Chondrocyte (in vitro differentiated cells): ENCODE data around the gene GPA33. TPM values are rescaled to one million over a fixed set of nuclear protein-coding genes. Genes with fewer than 3 reads are reported as not detected.
A peak's percentile ranks its signal among the peaks of the same experiment; 100 is the strongest.

Experiments
- DNase-seq: peaks from one replicate; pipeline ENCODE4 v3.0.0; 2021; ENCODE audit warnings: mixed read lengths, low spot score
- H3K27ac Mint-ChIP-seq: one replicate; pipeline ENCODE4 v1.8.0; 2021; ENCODE audit warnings: mild to moderate bottlenecking, moderate library complexity, mixed read lengths; ENCODE audit not compliant: unreplicated experiment
- H3K27me3 Mint-ChIP-seq: 2 replicates; pipeline ENCODE4 v1.8.0; 2021; ENCODE audit warnings: low read depth, mixed read lengths
- H3K36me3 Mint-ChIP-seq: 2 replicates; pipeline ENCODE4 v1.8.0; 2021; ENCODE audit warnings: low read depth, mixed read lengths
- H3K4me1 Mint-ChIP-seq: 2 replicates; pipeline ENCODE4 v1.8.0; 2021; ENCODE audit warnings: low read depth, mild to moderate bottlenecking, mixed read lengths
- H3K4me3 Mint-ChIP-seq: one replicate; pipeline ENCODE4 v1.8.0; 2021; ENCODE audit warnings: mild to moderate bottlenecking, moderate library complexity, mixed read lengths; ENCODE audit not compliant: unreplicated experiment
- H3K9me3 Mint-ChIP-seq: 2 replicates; pipeline ENCODE4 v1.8.0; 2021; ENCODE audit warnings: low read depth, mixed read lengths
- total RNA-seq: library from RNA; stranded (reverse); gene quantifications from 3 replicates; pipeline ENCODE4 v1.2.1, GENCODE V29; 2021
- TF ChIP-seq, protein P1 (sequence below): fragments of 200-600 bp; sonication (generic); IDR thresholded peaks from 2 replicates; pipeline ENCODE4 v1.5.0; 2021; ENCODE audit warnings: antibody characterized with exemption, mild to moderate bottlenecking, moderate library complexity

Gene GPA33
- total RNA-seq, 1 donor from 2014 or later = not detected

GRCh38 chr1:167136806-167137205 lies 46.6 kb upstream of the GPA33 start:
- H3K27ac Mint-ChIP-seq = peak overlapping the region; percentile 80
- H3K27me3 Mint-ChIP-seq = no peaks in the 10 kb centered on the region
- no peak overlapping the region for H3K4me3 Mint-ChIP-seq
- no peaks in the 10 kb centered on the region for H3K36me3 Mint-ChIP-seq
- DNase-seq = no peak
- TF ChIP-seq, protein P1, sequence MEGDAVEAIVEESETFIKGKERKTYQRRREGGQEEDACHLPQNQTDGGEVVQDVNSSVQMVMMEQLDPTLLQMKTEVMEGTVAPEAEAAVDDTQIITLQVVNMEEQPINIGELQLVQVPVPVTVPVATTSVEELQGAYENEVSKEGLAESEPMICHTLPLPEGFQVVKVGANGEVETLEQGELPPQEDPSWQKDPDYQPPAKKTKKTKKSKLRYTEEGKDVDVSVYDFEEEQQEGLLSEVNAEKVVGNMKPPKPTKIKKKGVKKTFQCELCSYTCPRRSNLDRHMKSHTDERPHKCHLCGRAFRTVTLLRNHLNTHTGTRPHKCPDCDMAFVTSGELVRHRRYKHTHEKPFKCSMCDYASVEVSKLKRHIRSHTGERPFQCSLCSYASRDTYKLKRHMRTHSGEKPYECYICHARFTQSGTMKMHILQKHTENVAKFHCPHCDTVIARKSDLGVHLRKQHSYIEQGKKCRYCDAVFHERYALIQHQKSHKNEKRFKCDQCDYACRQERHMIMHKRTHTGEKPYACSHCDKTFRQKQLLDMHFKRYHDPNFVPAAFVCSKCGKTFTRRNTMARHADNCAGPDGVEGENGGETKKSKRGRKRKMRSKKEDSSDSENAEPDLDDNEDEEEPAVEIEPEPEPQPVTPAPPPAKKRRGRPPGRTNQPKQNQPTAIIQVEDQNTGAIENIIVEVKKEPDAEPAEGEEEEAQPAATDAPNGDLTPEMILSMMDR = no peak
- peaks cover 57% of the 10 kb centered on the region for H3K4me1 Mint-ChIP-seq
- no peaks in the 10 kb centered on the region for H3K9me3 Mint-ChIP-seq

GRCh38 chr1:167136191-167136614 lies 46.0 kb upstream of the GPA33 start:
- TF ChIP-seq, protein P1 = no peak
- no peak for DNase-seq
- no peaks in the 10 kb centered on the region for H3K27me3 Mint-ChIP-seq
- H3K9me3 Mint-ChIP-seq = no peaks in the 10 kb centered on the region
- H3K36me3 Mint-ChIP-seq = no peaks in the 10 kb centered on the region
- no peak overlapping the region for H3K4me3 Mint-ChIP-seq
- H3K4me1 Mint-ChIP-seq = peaks cover 60% of the 10 kb centered on the region
- peak overlapping the region; percentile 80 for H3K27ac Mint-ChIP-seq

- Mint-ChIP-seq H3K27me3 (no peaks in the 10 kb centered on the region), H3K9me3 (no peaks in the 10 kb centered on the region), H3K4me3 (no peak overlapping the region), H3K4me1 (peaks cover 60% of the 10 kb centered on the region), H3K27ac (peak overlapping the region; percentile 80), H3K36me3 (no peaks in the 10 kb centered on the region)
- no peak for DNase-seq
- TF ChIP-seq, protein P1 = no peak
Measured at GRCh38 chr1:167135281-167135840, 45.2 kb upstream of the GPA33 start.

- Mint-ChIP-seq H3K27me3 (no peaks in the 10 kb centered on the region), H3K36me3 (peaks cover 6% of the 10 kb centered on the region)
- no peak for DNase-seq
Measured at GRCh38 chr1:167132301-167133010, 42.3 kb upstream of the GPA33 start.

DNA sequence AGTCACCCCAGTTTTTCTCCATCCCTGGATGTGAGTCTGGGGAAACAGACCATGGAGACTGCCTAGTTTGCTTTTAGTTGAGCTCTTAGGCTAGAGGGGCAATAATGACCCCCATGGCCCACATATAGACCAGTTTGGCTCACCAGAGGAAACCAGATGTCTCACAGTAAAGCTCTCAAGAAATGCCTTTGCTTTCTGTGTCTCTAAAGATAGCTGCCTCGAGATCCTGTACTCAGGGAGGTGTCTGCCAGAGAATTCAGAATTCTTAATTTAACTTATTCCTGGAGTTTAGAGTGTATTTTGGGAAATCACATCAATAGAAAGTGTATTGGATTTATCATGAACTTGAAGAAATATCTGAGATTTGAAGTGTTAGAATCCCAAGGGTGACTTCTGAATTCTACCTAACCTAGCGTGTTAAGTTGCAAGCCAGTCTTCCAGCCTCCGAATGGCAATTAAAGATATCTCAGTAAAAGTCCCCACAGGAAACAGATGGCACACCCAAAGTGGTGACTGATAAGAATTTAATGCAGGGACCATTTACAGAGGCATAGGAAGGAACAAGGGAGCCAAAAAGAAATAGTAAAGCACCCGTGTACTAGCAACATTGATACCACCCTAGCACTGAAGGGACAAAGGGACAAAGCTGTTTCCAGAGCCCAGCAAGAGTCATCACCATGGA lies 40.8 kb upstream of the GPA33 start:
- H3K9me3 Mint-ChIP-seq = no peaks in the 10 kb centered on the region
- H3K27me3 Mint-ChIP-seq = no peaks in the 10 kb centered on the region
- TF ChIP-seq, protein P1 = no peak
- H3K4me3 Mint-ChIP-seq = no peak overlapping the region
- no peak for DNase-seq
- peaks cover 25% of the 10 kb centered on the region for H3K4me1 Mint-ChIP-seq
- H3K27ac Mint-ChIP-seq = no peak overlapping the region
- peaks cover 15% of the 10 kb centered on the region for H3K36me3 Mint-ChIP-seq

More at GRCh38 chr1:167132301-167133010, 42.3 kb upstream of the GPA33 start:
- H3K4me3 Mint-ChIP-seq = no peak overlapping the region
- H3K27ac Mint-ChIP-seq = no peak overlapping the region
- H3K4me1 Mint-ChIP-seq = peaks cover 40% of the 10 kb centered on the region
- no peaks in the 10 kb centered on the region for H3K9me3 Mint-ChIP-seq
- TF ChIP-seq, protein P1 = no peak
